D721Med (cell line): Measurements from ENCODE around the gene DDX20.
A peak's percentile ranks its signal among the peaks of the same experiment; 100 is the strongest.

ENCODE experiments used
- DNase-seq: peaks from one replicate; pipeline ENCODE4 v3.0.0; 2011; ENCODE audit warnings: low spot score; ENCODE audit not compliant: insufficient read length
- FAIRE-seq: peaks from 2 replicates; lab custom pipeline; 2011; peaks lifted over from hg19 to GRCh38; lab: Jason Lieb, UNC
- CTCF ChIP-seq: IDR thresholded peaks from 2 replicates; pipeline ENCODE4 v1.5.1; 2012; ENCODE audit warnings: mild to moderate bottlenecking, control low read depth; ENCODE audit not compliant: insufficient read depth; ENCODE audit errors: missing control alignments

Gene DDX20

DNA sequence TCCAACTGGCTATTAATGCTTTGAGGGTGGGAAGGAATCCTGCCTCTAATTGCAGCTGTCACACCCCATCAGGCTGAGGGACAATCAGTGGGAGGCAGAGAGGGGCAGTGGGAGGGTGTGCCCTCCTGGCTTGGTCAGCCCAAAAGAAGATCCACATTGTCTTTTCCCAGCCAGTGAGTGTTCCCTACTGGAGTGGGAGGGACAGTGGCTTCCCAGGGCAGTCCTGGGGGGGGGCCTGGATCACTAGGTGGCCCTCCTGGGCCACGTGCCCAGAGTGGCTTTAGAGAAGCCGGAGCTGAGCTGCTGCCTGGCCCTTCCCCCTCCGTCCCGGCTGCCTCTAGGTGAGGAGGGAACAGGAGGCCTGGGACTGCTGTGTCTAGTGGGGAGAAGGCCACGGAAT lies 30.5 kb upstream of the DDX20 start:
- FAIRE-seq = no peak
- TF ChIP-seq CTCF = no peak
- no peak for DNase-seq

DNA sequence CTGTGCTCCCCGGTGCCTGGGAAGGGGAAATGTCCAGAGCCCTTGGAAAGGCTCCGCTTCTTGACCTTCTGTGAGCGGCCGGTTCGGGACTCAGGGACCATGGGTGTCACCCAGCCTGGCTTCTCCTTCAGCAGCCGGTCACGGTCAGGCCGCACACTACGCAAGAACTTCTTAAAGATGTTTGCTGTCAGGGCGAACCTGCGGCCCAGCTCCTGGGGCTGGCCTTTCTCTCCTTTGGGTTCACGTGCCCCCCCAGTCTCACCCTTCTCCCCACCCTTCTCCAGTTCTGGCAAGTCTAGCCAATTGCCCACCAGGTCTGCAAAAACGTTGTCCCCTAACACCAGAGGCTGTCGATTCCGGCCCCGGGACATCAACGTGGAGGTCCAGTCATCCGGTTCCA lies 28.6 kb upstream of the DDX20 start:
- no peak for TF ChIP-seq CTCF
- no peak for FAIRE-seq
- DNase-seq = no peak

DNA sequence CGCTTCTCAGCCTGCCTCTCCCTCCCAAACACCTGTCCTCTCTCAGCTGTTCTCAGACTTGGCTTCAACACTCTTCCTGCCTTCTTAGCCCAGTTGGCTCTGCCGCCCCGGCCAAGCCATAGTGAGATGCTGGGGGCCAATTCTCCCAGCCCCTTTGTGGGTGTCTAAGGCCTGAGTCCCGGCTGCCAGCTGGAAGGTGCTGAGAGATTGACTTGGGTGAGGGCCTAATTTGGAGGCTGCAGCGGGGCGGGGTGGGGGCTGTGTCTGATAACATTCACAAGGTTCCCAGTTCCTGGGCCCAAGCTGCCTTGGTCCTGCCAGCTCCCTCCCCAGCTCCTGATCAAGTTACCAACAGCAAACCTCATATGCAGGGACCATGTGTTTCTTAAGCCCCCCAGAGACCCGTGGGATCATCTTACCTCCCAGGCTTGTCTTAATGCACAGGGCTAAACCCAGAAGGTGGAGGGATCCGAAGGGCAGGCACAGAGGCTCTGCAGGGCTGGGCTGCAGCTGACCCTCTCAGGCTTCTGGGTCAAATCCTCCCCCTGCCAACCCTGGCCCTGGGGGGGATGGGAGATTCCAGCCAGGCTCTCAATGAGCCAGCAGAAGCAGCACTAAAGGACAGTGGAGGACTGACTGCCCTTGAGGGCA lies 26.3 kb upstream of the DDX20 start:
- TF ChIP-seq CTCF = no peak
- FAIRE-seq (no peak), DNase-seq (peak; percentile 59)

- FAIRE-seq = no peak
Observed at GRCh38 chr1:111729946-111730681, 25.6 kb upstream of the DDX20 start.

GRCh38 chr1:111730706-111731105 lies 25.0 kb upstream of the DDX20 start:
- DNase-seq (no peak), FAIRE-seq (no peak)
- TF ChIP-seq CTCF = no peak

More at GRCh38 chr1:111729946-111730681, 25.6 kb upstream of the DDX20 start:
- DNase-seq = no peak
- no peak for TF ChIP-seq CTCF

DNA sequence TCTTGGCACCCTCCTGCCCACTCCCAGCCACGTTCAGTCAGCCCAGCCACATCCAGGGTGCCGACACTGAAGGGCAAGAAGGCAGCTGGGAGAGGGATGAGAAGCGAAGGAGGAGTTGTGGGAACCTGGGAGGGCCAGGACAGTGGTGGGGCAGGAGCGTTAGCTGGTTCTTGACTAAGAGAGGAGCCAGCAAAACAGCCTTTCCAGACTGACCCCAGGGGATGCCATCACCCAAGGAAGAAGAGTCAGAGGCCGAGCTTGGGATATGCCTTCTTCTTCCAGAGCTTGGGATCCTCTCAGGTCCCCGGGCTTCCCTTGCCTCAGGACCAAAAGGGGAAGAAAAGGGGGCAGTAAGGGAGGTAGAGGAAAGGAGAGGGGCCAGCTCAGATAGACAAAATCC lies 23.7 kb upstream of the DDX20 start:
- TF ChIP-seq CTCF = no peak
- DNase-seq (no peak), FAIRE-seq (no peak)

- FAIRE-seq = no peak
- DNase-seq = no peak
- TF ChIP-seq CTCF = no peak
Observed at GRCh38 chr1:111732718-111733117, 23.0 kb upstream of the DDX20 start.
